Hematopoietic multipotent progenitor cell treated with erythropoietin and hydrocortisone succinate and interleukin-3 and kit ligand, for 15 days (in vitro differentiated cells): ENCODE results near the gene HIF1A.
"Not testable (repeated sequence)": the region's sequence is repeated elsewhere in the genome, so short reads cannot be mapped to it uniquely, and the experiment has no call there.

Experiments
- DNase-seq: peaks from one replicate; pipeline ENCODE4 v3.0.0-alpha.2; 2015; ENCODE audit warnings: low spot score

The HIF1A gene

DNA sequence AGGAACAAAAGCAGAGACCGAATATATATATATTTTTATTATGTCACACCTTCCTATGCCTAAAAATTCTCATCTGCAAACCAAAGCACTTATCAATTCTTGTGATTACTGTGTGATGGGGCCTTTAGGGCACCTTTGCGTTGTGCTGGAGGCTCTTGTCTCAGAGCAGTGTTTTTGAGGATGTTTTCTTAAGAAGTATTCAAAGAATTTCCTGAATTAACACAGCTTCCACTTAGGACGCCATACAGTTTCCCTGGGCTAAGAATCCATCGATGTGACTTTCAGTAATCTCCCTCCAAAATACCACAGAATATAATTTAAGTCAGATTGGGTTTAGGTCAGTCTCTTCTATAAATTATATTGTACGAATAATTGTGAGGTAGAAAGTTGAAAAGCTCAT, 22.0 kb upstream of the HIF1A start:
- DNase-seq, result no peak

DNA sequence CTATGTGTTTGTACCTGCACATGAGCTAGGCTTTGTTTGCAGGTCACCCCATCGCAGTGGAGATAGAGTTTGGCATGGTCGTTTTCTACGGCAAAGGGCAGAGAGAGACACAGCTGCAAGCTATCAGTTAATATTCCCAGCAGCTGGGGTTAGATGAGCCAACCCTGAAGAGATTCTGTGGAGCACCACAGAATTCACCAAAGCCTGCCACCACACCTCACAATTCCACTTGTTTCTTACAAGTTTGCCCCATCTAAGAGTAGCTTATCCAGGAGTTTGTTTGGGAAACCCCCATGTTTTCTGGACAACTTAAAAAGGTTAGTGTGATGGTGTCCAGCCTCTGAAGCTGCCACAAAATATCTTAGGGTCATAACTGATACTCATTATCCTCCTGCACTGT, 20.0 kb upstream of the HIF1A start:
- DNase-seq, result no peak

DNA sequence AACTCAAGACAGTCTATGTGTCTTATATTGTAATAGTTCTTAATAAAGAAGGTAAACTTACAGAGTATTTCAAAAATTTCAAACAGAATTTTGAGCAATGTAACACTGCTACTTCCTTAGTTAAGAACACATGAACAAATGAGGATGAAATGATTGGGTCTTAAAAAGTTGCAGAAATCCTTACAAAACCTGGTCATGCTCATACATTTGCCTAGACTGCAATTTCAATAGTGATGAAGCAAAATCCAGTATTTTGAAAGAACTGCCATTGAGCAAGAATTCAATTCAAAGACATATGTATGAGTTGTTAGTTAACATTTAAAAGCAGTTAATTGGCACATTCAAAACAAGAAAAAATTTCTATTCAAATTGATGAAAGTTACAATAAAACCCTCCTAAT, 17.8 kb upstream of the HIF1A start:
- no peak for DNase-seq

DNA sequence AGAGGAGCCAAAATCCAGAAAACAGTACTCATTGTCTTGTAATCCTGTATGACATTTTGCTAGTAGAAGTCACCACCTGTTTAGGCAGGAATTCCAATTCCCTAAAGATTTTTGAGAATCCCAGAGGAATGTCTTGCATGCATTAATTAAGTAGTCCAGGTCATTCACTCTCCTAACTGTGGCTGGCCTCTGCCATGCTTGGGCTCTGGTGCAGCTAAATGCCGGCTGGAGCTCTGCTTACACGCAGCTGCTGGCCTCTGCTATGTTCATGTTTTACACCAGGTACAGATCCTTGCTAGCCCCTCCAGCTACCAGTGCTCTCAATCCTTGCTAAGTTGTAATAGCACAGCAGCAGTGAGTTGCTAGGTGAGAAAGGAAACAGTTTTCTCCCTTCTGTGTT, 16.3 kb upstream of the HIF1A start:
- DNase-seq, result no peak

DNA sequence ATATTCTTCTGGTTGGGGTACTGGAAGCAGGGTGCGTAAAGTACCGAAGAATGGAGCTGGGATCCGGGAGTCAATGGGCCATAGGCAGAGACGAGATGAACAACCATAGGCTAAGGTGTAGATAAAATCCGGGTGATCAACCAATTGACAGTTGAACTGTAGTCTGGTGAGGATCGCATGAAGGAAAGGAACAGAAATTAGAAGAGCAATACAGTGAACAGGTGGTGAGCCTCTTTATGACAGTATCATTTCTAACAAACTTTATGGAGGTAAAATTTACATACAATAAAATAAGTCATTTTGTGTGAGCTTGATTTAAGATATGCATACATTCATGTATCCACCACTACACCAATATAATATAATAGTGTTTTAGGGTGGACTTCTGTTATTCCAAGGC, 13.9 kb upstream of the HIF1A start:
- no peak for DNase-seq

DNA sequence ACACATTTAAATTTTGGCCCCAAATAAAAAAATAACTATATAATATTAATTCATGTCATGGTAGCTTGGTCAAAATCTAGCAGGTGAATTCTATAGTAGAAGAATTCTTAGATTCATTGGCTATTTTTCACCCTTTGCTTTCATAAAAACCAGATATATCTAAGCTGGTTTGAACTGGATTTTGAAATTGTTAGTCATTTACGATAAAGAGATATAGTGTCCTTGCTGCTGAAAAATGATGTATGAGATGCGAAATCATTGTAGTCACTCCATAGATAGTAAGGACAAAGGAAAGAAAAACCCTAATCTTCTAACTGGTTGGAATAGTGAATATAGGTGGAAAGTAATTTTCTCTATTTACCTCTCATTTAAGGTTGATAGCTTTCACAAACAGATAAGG, 12.2 kb upstream of the HIF1A start:
- no peak for DNase-seq

DNA sequence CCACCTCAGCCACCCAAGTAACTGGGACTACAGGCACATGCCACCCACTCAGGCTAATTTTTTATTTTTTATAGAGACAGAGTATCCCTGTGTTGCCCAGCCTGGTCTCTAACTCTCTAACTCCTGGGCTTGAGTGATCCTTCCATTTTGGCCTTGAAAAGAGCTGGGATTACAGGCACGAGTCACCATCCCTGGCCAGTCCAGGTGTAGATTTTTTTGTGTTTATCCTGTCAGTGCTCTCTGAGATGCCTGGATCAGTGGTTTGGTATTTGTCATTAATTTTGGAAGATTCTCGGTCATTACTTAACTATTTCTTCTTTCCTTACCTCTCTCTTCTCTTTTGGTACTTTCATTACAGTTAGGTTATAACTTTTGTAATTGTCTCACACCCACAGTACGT, 5.3 kb upstream of the HIF1A start:
- no peak for DNase-seq

DNA sequence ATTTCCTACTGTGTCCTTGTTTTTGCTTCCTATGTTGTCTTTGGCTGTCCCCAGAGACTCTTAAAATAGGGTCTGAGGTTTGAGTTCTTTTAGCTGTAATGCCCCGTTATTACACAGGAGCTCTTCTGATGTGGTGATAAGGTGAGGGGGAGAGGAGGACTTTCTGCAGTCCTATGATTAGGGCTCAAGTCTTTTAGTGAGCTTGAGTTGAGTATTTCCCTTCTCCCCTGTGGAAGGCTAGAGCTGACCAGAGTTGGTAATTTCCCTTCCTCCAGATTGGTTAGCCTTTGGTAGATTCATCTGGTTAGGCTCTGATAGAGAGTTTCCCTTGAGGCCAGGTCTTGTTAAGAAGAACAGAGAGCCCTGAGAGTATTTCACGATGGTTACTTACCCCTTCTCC, 4.3 kb upstream of the HIF1A start:
- no peak for DNase-seq

DNA sequence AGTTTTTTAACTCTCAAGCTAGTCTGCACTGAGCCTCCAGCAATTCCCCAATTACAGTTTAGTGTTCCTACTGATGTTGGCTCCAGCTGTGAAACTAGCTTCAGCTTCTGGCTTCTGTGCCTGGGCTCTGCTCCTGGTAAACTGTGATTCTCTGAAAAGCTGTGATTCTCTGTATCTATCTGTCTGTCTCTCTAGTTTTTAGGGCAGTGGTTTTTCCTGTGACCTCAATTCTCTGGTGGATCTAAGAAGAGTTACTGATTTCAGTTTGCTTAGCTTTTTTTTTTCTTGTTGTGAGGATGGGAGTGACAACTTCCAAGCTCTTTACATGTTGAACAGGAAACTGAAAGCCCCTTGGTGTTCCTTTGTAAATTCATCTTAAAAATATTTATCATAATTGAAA, 3.8 kb upstream of the HIF1A start:
- no peak for DNase-seq

DNA sequence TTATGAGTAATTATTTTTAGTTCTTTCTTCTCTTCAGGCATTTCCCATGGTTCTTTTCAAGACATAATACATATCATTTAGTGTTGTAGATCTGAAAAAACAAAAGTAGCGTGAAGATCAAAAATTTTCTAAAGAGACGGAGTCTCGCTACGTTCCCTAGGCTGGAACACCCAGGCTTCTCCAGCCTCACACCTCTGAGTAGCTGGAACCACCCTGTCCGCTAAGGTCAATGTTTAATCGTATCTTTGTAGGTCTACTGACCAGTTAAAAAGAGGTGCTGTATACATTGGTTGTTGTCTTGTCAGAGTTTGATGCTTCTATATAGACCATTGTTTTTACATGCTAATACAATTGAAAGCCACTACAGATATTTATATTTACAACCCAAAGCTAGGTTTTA, 1.3 kb upstream of the HIF1A start:
- no peak for DNase-seq

DNA sequence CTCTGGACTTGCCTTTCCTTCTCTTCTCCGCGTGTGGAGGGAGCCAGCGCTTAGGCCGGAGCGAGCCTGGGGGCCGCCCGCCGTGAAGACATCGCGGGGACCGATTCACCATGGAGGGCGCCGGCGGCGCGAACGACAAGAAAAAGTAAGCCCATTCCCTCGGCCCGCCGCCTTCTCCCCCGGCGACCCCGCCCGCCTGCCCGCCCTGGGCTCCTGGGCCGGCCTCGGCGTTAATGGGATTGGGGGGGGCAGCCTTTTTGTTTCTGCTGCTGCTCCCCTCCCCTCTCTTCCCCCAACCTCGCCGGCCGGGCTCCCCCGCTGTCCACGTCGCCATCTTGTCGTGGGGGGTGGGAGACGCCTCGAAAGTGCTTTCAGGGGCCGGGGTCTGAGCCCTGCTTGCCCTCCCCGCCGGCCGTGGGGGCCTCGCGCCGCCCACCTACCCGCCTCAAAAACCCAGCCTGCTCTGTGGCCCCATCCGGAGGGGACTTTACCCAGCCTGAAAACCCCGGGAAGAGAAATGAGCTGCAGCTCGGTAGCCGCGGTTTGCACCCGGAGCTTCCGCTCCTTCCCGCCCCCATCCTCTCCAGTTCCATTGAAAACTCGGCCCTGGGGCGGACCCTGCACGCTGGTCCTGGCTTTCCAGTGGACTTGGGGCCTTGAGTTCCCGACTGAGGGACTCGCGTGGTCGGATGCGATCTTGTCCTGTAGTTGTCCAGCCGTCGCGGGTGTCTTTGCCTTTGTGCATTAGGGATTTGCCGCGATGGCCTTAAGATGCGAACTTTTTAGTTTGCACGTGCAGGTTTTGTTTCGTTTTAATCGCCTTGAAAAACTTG, 598 bp downstream of the HIF1A start:
- peak; percentile 16 for DNase-seq

DNA sequence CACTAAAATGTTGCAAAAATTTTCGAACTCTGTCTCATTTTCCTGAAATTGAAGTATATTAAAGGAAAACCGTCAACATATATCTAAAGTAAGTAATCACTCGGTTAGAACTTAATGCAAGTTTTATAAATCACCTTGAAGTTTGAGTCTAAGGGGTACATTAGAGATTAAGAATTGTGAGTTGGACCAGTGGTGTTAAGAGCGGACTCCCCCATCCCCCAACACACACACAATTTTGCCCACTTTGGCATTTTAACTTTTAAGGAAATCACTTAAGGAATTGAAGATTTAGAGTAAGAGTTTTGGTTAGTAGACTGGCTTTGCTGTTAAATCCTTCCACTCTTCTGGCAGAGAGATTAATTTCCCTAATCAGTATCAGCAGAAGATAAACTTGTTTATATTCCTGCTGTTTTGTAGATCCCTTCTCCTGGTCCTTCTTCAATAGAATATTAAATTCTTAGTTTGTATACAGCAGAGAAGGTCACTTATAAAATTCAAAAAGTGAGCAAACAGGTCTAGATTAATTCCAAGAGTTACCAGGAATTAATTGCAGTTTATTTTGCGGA, 1.5 kb downstream of the HIF1A start:
- DNase-seq, result no peak

DNA sequence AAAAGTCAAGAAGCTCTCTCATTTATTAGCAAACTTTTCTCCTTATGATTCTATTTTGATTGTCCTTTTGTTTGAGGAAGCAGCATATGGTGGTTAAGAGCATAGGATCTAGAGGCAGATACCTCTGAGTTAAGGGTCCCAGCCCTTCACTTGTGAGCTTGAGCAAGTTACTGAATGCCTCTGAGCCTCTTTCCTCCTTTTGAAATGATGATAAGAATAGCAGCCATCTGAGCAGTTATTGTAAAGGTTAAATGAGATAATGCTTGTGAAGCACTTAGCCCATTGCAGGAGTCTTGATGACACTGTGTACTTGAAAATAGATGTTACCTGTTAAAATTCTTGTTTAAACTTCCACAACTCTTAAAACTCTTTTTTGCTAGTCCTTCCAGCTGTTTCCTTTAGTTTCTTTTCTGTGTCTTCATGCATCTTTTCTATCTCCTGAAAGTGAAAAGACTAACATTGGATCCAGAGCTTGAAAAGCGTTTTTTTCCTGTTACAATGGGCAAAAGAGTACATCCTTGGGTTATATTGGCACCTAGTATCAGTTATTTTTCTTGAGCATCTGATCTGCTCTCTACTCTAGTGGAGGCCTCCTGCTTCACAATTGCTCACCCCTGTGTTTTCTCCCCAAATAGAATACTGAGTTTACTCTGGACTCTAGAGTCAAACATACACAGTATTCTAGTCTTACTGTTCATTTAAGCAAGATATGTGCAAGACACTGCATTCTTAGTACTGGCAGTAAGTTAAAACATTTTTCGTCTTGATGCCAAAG, 3.1 kb downstream of the HIF1A start:
- DNase-seq, result peak; percentile 18

DNA sequence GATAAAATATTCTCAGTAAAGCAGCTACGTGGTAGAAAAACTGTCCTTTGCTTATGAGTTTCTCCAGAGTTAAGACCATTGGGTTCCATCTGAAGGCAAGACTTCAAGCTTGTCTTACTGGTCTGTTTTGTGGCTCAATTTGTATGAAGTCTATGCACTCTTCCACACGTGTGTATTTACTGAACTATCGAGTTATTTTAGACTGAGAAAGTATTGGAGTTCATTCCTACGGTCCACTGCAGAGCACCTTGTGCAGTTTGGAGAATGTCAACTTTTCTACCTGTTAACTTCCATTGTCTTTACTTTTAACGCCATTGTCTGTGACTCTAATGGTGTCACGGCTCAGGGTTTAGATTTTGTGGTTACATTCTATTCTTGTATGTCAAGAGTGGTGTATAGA, 3.7 kb downstream of the HIF1A start:
- DNase-seq, result no peak

DNA sequence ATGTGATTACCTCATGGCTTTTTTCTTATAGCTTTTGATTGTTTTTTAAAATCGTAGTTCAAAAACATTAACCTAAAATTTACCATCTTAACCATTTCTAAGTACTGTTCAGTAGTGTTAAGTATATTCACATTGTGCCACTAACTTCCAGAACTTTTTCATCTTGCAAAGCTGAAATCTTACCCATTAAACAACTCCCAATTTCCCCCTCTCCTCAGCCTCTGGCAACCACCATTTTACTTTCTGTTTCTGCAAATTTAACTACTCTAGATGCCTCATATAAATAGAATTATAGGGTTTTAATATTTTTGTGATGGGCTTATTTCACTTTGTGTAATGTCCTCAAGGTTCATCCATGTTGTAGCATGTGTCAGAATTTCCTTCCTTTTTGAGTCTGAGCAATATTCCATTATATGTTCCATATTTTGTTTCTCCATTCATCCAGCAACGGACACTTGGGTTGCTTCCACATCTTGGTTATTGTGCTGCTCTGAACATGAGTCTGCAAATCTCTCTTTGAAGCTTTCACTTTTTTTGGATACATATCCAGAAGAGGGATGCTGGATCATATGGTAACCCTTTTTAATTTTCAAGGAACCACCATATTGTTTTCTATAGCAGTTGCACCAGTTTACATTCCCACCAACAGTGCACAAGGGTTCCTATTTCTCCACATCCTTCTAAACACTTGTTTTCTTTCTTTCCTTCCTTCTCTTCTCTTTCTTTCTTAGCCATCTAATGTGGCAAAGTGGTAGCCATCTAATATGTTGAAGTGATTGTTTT, 5.0 kb downstream of the HIF1A start:
- no peak for DNase-seq

DNA sequence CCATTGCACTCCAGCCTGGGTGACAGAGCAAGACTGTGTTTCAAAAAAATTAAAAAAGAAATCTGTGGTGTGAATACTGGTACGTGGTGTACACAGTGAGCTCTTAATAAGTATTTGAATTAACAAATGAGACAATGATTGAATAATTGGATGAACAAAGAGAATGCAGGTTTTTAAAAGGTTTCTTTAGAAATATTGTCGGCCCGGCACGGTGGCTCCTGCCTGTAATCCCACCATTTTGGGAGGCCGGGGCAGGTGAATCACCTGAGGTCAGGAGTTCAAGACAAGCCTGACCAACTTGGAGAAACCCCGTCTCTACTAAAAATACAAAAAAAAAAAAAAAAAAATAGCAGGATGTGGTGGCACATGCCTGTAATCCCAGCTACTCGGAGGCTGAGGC, 6.6 kb downstream of the HIF1A start:
- no peak for DNase-seq

DNA sequence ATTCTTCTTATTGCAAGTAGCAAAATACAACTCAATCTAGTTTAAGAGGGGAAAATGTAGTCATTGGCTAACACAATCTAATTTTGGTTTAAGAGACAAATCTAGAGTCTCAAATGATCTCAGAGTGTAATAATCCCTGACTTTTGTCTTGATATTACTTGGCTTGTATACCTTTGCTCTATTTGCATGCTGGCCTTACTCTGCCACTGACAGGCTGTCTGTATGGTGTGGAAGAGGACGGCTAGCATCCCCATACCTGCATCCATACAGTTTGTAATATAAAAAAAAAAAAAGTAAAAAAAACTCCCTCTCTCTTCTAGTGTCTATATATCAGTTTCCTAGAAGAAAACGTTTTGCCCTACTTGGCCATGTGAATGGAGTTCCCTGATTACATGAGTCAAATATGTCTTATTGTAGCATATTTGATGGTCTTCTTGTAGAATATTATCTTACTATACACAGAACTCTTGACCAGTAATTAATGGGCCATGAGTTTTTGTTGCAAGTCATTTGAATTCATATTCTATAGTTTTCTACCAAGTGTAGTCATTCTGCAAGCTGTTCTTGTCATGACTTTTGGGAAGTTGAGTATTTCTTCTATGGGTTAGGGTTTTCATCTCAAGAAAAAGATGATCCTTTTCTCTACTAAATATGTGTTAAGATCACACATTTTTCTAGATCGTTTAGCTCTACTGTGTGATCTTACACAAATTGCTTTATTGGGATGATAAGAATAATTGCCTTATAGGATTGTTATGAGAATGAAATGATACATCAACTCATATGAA, 8.2 kb downstream of the HIF1A start:
- DNase-seq, result no peak

DNA sequence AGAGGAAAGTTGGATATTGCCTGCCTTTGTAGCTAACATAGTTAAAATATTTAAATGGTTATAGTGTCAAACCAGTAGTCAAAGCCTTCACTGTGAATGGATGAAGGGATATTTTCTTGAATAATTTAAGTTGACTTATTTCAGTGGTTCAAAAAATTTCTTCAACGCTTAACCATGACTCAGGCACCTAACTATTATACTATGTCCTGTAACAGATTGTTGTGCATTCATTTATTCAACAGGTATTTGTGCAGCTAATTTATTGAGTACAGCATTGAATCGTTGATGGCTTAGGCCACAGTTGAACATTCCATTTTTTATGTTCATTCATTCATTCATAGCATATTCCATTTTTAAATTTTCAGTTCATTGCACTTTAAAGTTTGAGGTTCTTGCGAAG, 9.2 kb downstream of the HIF1A start:
- DNase-seq, result no peak

DNA sequence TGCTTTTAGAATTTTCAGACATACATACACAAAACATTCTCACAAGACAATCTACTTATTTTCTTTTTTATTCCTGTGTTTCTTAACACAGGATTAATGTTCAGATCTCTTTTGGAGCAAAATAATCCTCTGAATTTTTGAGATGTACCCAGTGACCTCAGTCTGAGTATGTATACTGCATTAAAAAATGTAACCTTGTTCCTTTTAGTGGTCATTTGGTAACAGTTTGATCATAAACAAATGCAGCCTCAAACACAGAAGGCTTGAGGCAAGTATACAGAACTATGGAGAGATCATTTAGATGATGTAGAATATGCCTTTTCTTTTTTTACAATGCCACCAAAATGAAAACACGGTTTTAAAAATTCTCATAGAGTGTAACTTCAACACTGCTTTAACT, 9.7 kb downstream of the HIF1A start:
- DNase-seq, result no peak

DNA sequence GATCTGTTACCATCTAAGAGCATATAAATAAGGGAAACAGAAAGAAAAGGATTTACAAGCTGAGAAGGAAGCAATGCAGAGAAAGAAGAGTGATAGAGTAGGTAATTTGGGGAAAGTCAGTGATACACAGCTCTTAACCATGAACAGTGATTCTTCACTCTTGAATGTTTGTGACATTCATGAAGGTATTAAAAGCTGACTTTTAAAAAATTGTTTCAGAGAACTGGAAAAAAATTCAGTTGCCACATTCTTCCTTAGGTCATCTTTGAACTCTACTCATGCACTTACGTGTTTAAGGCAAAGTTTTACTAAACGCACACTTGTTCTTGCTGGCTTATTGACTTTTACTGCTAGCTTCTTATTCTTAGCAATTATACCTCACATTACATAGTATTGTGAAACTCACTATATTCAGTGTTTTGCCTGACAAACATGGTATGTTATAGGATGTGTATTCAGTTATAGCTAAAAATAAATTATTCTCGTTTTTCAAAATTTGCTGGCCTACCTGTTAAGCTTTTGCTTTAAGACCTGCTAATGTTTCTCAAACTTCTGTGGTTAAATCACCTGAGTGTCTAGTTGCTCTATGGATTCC, 10.9 kb downstream of the HIF1A start:
- no peak for DNase-seq

DNA sequence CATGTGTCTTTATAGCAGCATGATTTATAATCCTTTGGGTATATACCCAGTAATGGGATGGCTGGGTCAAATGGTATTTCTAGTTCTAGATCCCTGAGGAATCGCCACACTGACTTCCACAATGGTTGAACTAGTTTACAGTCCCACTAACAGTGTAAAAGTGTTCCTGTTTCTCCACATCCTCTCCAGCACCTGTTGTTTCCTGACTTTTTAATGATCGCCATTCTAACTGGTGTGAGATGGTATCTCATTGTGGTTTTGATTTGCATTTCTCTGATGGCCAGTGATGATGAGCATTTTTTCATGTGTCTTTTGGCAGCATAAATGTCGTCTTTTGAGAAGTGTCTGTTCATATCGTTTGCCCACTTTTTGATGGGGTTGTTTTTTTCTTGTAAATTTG, 12.5 kb downstream of the HIF1A start:
- not testable (repeated sequence) for DNase-seq
